IMR-90 (cell line): ENCODE measurements around the gene CASZ1.

ENCODE experiments used
- MAFK ChIP-seq: IDR thresholded peaks from 2 replicates; pipeline ENCODE4 v1.6.1; 2012; ENCODE audit warnings: low read depth, low read length, improper control_type of control experiment
- POLR2A ChIP-seq: IDR thresholded peaks from 2 replicates; pipeline ENCODE4 v1.6.1; 2012; ENCODE audit warnings: mild to moderate bottlenecking, low read depth, low read length
- RAD21 ChIP-seq: IDR thresholded peaks from 2 replicates; pipeline ENCODE4 v1.6.1; 2012; ENCODE audit warnings: low read length, improper control_type of control experiment
- RFX5 ChIP-seq: IDR thresholded peaks from 2 replicates; pipeline ENCODE4 v1.8.0; 2012; ENCODE audit warnings: low read depth, mild to moderate bottlenecking, low read length, moderate library complexity
- TF ChIP-seq, protein P1 (sequence below): conservative IDR thresholded peaks from 2 replicates; pipeline ENCODE4 v1.5.1; 2012; ENCODE audit warnings: mild to moderate bottlenecking, low read depth, low read length, improper control_type of control experiment

DNA sequence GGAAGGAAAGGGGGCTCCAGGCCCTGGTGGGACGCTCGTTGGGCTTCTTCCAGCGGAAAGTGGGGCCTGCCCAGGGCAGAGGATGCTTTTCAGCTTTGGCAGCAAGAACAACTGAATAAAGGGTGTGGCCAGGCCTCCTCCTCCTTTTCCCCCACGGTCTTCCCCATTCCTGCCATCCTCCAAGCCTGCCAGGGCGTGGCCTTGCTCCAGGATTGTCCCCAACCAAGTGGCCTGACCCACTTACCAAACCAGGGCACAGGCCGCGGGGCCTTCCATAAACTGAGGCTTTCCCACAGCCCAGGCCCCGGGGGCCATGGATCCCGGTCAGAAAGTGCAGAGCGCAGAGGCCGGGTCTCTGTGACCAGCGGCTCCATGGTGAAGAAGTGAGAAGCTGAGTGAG, 33.6 kb downstream of the CASZ1 start:
- TF ChIP-seq, protein P1, sequence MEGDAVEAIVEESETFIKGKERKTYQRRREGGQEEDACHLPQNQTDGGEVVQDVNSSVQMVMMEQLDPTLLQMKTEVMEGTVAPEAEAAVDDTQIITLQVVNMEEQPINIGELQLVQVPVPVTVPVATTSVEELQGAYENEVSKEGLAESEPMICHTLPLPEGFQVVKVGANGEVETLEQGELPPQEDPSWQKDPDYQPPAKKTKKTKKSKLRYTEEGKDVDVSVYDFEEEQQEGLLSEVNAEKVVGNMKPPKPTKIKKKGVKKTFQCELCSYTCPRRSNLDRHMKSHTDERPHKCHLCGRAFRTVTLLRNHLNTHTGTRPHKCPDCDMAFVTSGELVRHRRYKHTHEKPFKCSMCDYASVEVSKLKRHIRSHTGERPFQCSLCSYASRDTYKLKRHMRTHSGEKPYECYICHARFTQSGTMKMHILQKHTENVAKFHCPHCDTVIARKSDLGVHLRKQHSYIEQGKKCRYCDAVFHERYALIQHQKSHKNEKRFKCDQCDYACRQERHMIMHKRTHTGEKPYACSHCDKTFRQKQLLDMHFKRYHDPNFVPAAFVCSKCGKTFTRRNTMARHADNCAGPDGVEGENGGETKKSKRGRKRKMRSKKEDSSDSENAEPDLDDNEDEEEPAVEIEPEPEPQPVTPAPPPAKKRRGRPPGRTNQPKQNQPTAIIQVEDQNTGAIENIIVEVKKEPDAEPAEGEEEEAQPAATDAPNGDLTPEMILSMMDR: no peak
- no peak for TF ChIP-seq RFX5
- no peak for TF ChIP-seq RAD21
- TF ChIP-seq MAFK: no peak
- no peak for TF ChIP-seq POLR2A
